ENCODE measurements around the gene P3H2. TPM values are rescaled to one million over a fixed set of nuclear protein-coding genes. Genes with fewer than 3 reads are reported as not detected.

Gene P3H2
- total RNA-seq, 4 donors from 2014 or later, result 2.7 to 17.9 (median 12.9) TPM

- Histone ChIP-seq H3K4me3 (no peak overlapping the region), H3K4me1 (peaks cover 0 to 19% (median 6%) of the 10 kb centered on the region in 4 donors), H3K27ac (no peak overlapping the region), H3K36me3 (no peaks in the 10 kb centered on the region), H3K27me3 (no peaks in the 10 kb centered on the region), H3K9me3 (no peaks in the 10 kb centered on the region)
- TF ChIP-seq CTCF (IDR thresholded peaks at IDR 0.05), result no peak
- TF ChIP-seq EP300 (IDR thresholded peaks at IDR 0.05), result no peak
- TF ChIP-seq POLR2A (IDR thresholded peaks at IDR 0.05), result no peak
- DNase-seq (ENCODE audit: low spot score in 2 of 2), result no peak
- WGBS, 2 donors, result 42 to 53% methylated on average over 4 of the region's 4 CpGs
These were observed 66.6 kb downstream of the P3H2 start for GRCh38 chr3:190053919-190054672.

GRCh38 chr3:190051641-190052040 is 69.1 kb downstream of the P3H2 start:
- Histone ChIP-seq H3K4me3 (no peak overlapping the region), H3K9me3 (no peaks in the 10 kb centered on the region), H3K27ac (no peak overlapping the region), H3K27me3 (no peaks in the 10 kb centered on the region), H3K36me3 (no peaks in the 10 kb centered on the region), H3K4me1 (peaks cover 0 to 7% (median 0%) of the 10 kb centered on the region in 4 donors)
- WGBS, 2 donors, result 54 to 57% methylated on average over 2 of the region's 2 CpGs
- TF ChIP-seq POLR2A (IDR thresholded peaks at IDR 0.05), result no peak
- TF ChIP-seq EP300 (IDR thresholded peaks at IDR 0.05), result no peak
- TF ChIP-seq CTCF (IDR thresholded peaks at IDR 0.05), result no peak
- DNase-seq (ENCODE audit: low spot score in 2 of 2), result no peak

GRCh38 chr3:190048932-190049441 is 71.7 kb downstream of the P3H2 start:
- peaks cover 0 to 10% (median 0%) of the 10 kb centered on the region in 4 donors for H3K4me1 ChIP-seq
- no peak for TF ChIP-seq POLR2A (IDR thresholded peaks at IDR 0.05)
- TF ChIP-seq EP300 (IDR thresholded peaks at IDR 0.05), result no peak
- no peak for TF ChIP-seq CTCF (IDR thresholded peaks at IDR 0.05)
- no peak overlapping the region for H3K4me3 ChIP-seq
- H3K36me3 ChIP-seq, result no peaks in the 10 kb centered on the region
- WGBS, 2 donors, result 35 to 42% methylated on average over 9 of the region's 9 CpGs
- H3K27me3 ChIP-seq, result no peaks in the 10 kb centered on the region
- H3K27ac ChIP-seq, result peak overlapping the region in 1 of 4 donors; percentile 12
- DNase-seq (ENCODE audit: low spot score in 2 of 2), result no peak
- H3K9me3 ChIP-seq, result no peaks in the 10 kb centered on the region

GRCh38 chr3:190044974-190045373 is 75.7 kb downstream of the P3H2 start:
- Histone ChIP-seq H3K27ac (no peak overlapping the region), H3K4me3 (no peak overlapping the region), H3K9me3 (no peaks in the 10 kb centered on the region), H3K4me1 (peaks cover 0 to 23% (median 3%) of the 10 kb centered on the region in 4 donors), H3K36me3 (no peaks in the 10 kb centered on the region), H3K27me3 (no peaks in the 10 kb centered on the region)
- TF ChIP-seq CTCF (IDR thresholded peaks at IDR 0.05) (no peak), POLR2A (IDR thresholded peaks at IDR 0.05) (no peak), EP300 (IDR thresholded peaks at IDR 0.05) (no peak)
- WGBS, 2 donors, result 79 to 89% methylated on average over 2 of the region's 2 CpGs
- DNase-seq (ENCODE audit: low spot score in 2 of 2), result no peak

GRCh38 chr3:190044142-190044541 is 76.6 kb downstream of the P3H2 start:
- no peak overlapping the region for H3K27ac ChIP-seq
- no peaks in the 10 kb centered on the region for H3K36me3 ChIP-seq
- TF ChIP-seq EP300 (IDR thresholded peaks at IDR 0.05) (no peak), POLR2A (IDR thresholded peaks at IDR 0.05) (no peak), CTCF (IDR thresholded peaks at IDR 0.05) (no peak)
- DNase-seq (ENCODE audit: low spot score in 2 of 2), result no peak
- no peak overlapping the region for H3K4me3 ChIP-seq
- no peaks in the 10 kb centered on the region for H3K27me3 ChIP-seq
- H3K9me3 ChIP-seq, result no peaks in the 10 kb centered on the region
- H3K4me1 ChIP-seq, result peaks cover 0 to 22% (median 3%) of the 10 kb centered on the region in 4 donors
- WGBS, 2 donors, result 58 to 77% methylated on average over 4 of the region's 4 CpGs
